Eye (tissue), 1 donor: ENCODE data around the gene CD300LD.
"Not testable (repeated sequence)": the region's sequence is repeated elsewhere in the genome, so short reads cannot be mapped to it uniquely, and the experiment has no call there.

Experiments used
- DNase-seq: peaks from one replicate; pipeline ENCODE4 v3.0.0-alpha.2; 2015

Gene CD300LD

DNA sequence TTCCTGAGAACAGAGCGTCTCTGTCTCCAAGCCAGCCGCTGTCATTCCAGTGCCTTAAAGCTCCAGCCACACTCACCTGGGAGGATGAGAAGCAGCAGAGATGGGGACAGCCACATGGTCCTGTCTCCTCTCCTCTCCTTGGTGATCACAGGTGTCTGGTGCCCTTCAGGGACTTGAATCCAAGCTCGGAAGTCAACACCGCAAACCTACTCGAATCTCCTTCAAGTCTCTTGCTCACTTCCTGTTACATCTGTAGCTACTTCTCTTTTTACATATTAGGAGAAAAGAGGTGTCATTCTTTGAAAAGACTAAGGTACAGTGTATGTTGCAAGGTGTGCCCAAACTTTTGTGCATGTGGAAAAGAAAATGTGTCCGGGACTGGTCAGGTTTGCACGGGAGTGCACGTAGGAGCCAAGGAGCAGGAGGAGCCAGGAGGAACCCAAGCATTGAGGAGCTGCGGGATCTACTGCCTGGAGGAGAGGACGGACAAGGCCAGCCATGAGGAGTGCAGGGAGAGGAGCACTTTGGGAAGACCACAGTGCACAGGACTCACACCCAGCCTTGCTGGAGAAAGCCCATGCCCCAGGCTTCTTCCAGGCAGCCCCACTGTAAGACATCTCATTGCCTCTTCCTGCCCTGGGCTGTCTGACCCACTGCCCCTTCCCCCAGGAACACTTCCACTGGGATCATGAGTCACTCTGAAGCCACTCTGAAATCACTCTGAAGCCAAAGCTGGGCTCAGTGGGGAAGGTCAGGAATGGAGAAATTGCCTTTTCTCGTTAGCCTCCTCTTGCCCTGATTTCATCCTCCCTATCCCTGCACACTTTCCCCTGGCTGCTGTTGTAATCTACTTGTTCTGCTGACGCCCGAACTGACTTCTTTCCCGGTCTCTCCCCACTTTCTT, at the start of gene CD300LD:
TSS of gene CD300LD (minus strand) at position 197 of the 904 bp plus-strand sequence. CDS start at position 116, 81 bp downstream.
- no peak for DNase-seq

GRCh38 chr17:74641224-74641957, 49.3 kb upstream of the CD300LD start:
- no peak for DNase-seq

DNA sequence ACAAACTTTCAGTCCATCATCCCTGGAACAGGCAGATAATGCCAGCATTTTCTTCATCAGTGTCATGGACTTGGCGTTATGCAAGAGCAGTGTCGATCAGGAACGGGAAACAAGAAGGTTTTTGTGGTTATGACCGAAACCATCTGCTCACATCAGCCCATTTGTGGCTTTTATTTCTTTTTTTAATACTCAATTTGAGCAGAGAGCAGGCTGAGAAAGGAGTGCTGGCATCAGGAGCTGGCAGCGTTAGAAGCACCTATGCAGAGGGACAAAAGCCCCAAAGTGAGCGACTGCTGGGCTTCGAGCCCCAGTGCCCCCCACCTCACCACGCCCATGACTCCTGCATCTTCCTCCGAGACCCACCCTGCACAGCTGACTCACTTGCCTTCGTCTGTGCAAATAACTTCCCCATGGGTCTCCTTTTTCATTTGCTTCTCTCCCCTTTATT, 47.6 kb upstream of the CD300LD start:
- DNase-seq = no peak

- no peak for DNase-seq
Observed at GRCh38 chr17:74637926-74638325, 45.8 kb upstream of the CD300LD start.

DNA sequence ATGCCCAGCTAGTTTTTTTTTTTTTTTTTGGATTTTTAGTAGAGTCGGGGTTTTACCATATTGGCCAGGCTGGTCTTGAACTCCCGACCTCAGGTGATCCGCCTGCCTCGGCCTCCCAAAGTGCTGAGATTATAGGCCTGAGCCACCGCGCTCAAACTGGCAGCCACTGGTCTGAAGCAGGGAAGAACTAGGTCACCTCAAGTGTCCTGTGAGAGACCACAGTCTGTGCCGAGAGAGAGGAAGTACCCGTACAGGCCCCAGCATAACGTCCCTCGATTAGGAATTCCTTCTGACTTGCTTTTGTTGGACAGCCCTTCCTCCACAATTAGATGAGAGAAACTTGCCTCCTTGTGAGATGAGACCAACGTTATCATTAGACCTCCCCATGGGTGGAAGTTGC, 45.2 kb upstream of the CD300LD start:
- DNase-seq = peak; percentile 19

DNA sequence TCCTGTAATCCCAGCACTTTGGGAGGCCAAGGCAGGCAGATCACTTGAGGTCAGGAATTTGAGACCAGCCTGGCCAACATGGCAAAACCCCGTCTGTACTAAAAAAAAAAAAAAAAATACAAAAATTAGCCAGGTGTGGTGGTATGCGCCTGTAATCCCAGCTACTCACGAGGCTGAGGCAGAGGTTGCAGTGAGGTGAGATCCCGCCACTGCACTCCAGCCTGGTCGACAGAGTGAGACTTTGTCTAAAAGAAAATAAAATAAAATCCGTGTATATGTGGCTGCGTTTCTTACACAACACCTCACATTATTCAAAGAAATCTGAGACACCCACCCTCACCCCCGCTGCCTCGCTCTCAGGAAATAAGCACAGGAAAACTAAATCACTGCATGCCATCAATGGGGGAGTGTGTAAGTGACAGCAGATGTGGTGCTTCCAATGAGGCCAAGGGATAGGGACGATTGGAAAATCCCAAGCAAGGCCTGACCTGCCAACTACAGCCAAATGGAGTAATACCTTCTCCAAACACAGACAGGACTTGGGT, 44.5 kb upstream of the CD300LD start:
- not testable (repeated sequence) for DNase-seq

- DNase-seq = peak; percentile 29
Observed at GRCh38 chr17:74635418-74635817, 43.3 kb upstream of the CD300LD start.

- no peak for DNase-seq
Observed at GRCh38 chr17:74633326-74633725, 41.2 kb upstream of the CD300LD start.

DNA sequence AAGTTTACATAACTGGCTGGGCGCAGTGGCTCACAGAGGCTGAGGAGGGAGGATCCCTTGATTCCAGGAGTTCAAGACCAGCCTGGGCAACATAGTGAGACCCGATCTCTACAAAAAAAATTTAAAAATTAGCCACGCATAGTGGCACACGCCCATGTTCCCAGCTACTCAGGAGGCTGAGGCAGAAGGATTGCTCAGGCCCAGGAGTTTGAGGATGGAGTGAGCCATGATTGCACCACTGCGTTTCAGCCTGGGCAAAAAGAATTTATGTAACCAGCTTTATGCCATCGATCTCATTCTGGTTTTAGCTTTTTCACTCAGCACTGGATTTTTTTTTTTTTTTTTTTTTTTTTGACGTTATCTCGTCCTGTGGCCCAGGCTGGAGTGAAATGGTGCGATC, 40.5 kb upstream of the CD300LD start:
- no peak for DNase-seq

DNA sequence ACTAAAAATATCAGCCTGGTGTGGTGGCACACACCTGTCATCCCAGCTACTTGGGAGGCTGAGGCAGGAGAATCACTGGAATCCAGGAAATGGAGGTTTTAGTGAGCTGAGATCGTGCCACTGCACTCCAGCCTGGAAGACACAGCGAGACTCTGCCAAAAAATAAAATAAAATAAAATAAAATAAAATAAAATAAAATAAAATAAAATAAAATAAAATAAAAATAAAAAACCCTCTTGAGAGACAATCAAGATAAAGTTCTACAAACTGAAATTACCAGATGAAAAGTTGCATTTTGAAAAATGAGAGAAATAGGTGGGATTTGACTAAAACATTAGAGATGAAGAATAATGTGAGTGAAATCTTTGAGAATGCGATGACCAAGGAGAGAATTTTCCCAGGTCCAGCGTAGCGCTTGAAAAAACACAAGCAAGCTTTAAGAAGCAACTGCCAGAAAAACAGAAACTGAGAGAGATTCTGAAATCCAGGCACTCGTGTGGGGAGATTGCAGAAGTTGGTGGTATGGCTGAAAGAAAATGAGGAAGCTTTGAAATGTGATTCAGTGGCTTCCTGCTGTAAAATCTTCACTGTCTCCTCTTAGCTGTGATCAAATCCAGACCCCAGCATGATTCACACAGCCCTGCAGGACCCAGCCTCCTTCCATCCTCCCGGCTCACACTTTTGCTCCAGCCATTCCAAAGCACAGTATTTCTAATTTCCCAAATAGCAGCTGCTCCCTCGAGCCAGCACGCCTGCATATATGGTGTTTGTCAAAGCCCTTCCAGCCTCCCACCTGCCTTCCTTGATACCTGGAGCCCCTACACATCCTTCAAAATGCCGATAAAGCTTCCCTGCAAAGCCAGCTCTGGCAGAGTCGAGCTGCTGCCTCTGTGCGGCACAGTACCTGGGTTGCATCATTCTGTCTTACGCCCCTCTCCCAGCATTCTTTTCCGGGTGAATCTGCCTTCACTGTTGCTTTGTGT, 39.7 kb upstream of the CD300LD start:
- no peak for DNase-seq

- DNase-seq = not testable (repeated sequence)
Observed at GRCh38 chr17:74630251-74630650, 38.2 kb upstream of the CD300LD start.

- no peak for DNase-seq
Observed at GRCh38 chr17:74625661-74626060, 33.6 kb upstream of the CD300LD start.

DNA sequence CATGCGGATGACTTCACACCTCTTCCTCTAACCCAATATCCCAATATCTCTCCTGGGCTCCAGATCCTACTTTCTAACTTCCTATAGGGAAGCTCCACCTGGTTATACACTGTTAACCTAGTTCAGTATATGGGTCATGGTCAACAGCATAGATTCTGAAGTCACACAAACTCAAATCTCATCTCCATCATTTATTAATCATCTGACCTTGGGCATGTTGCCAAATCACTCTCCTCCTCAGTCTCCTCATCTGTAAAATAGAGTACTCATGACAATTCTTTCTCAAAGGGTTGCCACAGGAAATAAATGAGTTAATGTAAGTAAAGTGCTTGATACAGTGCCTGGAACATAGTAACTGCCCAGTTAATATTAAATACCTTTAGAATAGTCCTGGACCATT, 32.0 kb upstream of the CD300LD start:
- DNase-seq = no peak

DNA sequence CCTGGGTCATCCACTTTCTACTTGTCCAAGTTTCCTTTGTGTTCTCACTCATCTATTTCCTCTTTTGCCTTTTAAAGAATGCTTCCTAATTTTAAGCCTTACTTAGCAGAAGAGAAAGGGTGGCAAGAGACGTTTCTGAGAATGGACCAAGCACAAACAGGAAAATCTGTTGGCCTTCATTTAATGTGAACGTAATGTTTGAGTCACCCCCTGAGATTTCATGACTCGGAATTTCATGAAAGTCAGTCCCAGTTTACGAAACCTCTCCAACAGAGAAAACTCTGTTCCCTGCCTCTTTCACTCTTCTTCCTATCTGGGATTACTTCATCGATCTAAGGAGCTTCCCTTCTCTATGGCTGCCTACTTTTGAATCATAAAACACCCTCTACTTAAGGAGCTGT, 31.6 kb upstream of the CD300LD start, which contains the start of gene CD300E:
TSS of gene CD300E (minus strand) at position 46 of the 401 bp plus-strand sequence. CDS start 117 bp downstream, outside the sequence.
- no peak for DNase-seq

- no peak for DNase-seq
Observed at GRCh38 chr17:74619077-74619673, 27.1 kb upstream of the CD300LD start.

DNA sequence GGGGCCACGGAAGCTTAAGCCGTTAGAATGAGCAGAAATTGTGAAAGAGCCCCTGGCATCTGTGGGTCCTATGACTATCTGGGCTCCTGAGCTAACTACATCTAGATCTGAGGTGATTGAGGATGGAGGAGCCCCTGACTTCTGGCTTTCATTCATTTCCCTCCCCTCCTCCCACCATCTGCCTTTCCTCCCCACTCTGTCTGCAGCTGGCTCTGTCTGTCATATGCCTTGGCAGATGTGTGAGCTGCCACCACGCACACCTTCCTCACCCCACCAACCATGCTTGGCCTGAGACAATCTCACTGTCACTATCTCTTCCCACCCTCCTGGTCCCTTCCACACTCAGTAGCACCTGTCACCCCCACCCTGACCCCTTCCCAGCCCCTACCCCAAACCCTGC, 26.4 kb upstream of the CD300LD start:
- no peak for DNase-seq

- no peak for DNase-seq
Observed at GRCh38 chr17:74616696-74617095, 24.6 kb upstream of the CD300LD start.

DNA sequence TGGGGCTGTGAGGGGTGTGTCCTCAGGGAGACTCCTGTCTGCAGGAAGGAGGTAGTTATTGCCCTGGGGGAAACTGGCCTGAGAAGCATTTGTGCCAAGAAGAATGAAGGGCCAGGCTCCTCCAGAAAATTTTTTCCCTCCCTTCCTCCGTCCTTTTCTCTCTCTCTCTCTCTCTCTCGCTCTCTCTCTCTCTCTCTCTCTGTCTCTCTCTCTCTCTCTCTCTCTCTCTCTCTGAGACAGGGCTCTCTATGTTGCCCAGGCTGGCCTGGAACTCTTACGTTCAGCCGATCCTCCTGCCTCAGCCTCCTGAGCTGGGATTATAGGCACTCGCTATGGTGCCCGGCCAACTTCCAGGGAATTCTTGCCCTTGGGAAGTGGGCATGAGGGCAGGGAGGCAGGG, 20.0 kb upstream of the CD300LD start:
- DNase-seq = no peak

GRCh38 chr17:74610108-74610507, 18.0 kb upstream of the CD300LD start:
- DNase-seq = no peak

DNA sequence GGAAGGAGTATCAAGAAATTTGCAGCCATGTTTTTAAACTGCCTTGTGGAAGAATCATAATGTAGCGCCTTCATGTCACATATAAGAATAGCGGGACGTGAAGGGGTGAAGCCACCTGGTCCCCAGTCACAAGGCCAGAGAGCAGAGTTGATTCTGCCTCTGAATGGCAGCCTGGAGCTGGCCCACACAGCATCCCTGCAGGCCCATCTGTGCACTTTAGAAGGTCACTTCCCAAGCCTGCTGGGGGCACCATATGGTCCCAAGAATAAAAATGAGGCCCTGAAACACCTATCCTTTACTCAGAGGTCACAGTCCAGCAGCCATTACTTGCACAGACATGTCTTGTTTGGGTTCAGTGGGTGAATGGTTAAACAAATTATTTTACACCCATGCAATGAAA, 16.4 kb upstream of the CD300LD start:
- no peak for DNase-seq

DNA sequence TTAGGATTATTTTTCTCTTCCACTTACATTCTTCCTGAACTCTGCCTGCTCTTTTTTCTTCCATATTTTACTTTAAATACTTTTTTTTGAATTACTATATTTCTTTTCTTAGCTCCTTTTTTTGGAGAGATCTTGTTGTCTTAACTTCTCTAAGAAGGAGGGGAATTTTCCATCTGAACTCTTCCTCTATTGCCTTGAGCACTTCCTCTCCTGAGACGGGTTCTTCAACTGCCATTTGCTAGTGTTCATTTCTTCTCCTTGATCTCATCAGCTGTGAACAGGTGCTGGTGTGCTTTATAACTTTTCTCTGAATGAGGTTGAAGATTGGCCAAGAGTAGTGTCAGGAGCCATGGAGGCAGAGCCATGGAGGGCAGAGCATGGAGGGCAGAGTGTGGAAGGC, 15.1 kb upstream of the CD300LD start:
- DNase-seq = no peak

- no peak for DNase-seq
Observed at GRCh38 chr17:74606050-74606449, 14.0 kb upstream of the CD300LD start.
